Fibroblast of upper back skin (primary cell): ENCODE results near the gene PROP1.
"Not testable (repeated sequence)": the region's sequence is repeated elsewhere in the genome, so short reads cannot be mapped to it uniquely, and the experiment has no call there.

Experiments used
- DNase-seq: peaks from one replicate; pipeline ENCODE4 v3.0.0-alpha.2; 2013

The PROP1 gene

DNA sequence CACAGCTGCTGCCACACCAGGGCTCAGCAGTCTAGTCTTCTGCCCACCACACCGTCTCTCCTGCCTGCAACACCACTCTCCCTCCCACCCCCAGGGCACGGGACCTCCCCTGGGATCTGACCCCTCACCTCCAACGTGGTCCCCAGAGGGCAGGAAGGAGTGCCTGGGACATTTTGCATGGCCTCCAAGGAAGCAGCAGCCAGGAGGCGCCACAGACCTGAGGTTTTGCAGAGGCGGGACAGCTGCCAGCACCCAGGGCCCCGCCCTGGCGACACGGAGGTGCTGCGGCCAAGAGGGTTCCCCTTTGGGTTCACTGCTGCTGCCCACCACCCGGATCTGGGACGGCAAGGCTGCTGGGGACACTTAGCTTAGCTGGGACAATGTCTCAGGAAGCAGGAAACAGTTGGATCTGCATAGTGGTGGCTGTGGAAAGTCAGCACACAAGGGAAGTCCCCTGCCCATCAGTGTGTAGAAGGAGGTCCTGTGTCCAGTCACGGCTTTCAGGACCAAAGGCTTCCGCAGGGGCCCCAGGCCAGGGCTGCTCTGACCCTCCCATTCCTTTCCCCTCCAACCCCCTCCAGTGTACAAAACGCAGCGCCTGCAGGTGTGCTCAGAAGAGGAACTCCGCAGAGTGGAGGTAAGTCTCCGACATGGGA, 13.8 kb downstream of the PROP1 start:
- DNase-seq = no peak

- no peak for DNase-seq
Measured at GRCh38 chr5:177981296-177982071, 14.6 kb downstream of the PROP1 start.

DNA sequence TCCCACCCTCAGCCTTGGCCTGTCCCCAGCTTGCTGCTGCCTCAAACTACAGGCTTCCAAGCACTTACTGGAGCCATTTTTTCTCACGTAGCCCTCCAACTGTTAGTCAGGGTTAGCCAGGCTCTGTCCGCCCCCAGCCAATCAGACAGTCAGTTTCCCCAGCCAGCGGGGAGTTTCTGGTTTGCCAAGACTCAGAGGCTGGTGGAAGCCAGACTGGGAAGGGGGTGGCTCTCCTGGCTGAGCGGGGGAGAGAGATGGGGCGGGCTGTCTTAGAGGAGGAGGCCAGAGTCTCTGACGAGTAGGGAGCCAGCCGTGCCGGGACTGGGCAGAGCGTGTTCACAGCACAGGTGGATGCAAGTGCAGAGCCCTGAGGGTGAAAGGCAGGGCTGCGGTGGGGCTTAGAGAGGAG, 15.3 kb downstream of the PROP1 start:
- no peak for DNase-seq

DNA sequence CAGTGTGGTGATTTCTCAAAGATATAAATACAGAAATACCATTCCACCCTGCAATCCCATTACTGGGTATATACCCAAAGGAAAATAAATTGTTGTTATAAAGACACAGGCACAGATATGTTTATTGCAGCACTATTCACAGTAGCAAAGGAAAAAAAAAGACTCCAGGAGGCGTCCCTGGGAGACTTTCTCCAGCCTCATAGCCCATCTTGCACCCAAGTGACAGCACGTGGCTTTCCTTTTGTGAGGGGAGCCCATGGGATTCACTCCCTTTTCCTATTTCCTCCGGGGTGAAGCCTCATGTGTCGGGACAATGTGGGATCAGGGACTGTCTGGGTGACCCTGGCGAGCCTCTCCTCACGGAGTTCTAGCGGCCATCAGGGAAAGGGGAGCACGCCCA, 18.4 kb downstream of the PROP1 start:
- not testable (repeated sequence) for DNase-seq

GRCh38 chr5:177973066-177973635, 22.9 kb downstream of the PROP1 start:
- peak; percentile 62 for DNase-seq

DNA sequence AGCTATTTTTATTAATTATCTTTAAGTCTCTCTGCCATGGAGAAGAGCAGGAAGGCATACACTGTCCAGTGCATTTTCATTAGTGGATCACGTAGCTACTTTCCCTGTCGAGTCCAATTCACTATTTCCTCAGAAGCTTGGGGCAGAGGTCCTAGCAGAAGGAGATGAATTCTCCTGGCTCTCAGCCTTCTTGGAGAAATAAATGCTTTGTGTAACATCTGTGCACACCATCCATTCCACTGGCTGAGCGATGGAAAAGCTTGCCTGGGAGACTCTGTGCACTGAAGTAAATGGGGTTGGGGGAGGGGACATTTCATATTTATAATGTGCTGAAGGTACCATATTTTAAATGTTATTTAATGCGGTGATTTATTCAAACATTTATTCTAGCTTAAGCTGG, 23.4 kb downstream of the PROP1 start:
- peak; percentile 28 for DNase-seq

DNA sequence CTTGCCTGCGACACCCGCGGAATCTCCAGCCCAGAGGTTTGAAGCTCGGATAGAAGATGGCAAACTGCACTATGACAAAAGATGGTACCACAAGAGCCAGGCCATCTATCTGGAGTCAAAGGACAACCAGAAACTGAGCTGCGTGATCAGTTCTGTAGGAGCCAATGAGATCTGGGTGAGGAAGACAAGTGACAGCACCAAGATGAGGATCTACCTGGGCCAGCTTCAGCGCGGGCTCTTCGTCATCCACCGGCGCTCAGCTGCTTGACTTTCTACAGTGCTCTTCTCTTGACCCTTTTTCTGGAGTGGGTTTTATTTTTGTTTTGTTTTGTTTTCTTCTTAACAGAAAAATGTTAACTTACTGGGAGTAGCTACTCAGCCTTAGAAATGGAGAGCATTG, 24.0 kb downstream of the PROP1 start:
- not testable (repeated sequence) for DNase-seq

DNA sequence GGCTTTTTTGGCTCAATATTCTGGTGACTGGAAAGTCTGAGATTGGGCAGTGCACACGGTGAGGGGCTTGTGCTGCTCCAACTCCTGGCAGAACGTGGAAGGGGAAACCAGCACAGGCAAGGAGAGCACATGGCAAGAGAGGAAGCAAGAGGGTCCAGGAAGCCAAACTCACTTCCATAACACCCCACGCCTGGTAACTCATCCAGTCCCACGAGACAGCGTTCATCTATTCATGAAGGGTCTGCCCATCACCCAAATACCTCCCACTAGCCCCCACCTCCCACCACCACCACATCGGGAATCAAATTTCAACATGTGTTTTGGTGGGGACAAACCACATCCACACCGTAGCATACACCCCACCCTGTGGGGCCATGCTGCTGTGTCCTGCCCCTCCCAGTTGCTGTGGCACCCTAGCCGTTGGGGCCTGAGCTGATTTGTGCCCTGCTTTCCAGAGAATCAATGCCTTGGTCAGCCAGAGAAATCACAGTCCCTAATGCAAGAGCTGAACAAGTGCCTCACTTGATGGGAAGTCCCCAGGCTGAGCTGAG, 27.3 kb downstream of the PROP1 start:
- no peak for DNase-seq

DNA sequence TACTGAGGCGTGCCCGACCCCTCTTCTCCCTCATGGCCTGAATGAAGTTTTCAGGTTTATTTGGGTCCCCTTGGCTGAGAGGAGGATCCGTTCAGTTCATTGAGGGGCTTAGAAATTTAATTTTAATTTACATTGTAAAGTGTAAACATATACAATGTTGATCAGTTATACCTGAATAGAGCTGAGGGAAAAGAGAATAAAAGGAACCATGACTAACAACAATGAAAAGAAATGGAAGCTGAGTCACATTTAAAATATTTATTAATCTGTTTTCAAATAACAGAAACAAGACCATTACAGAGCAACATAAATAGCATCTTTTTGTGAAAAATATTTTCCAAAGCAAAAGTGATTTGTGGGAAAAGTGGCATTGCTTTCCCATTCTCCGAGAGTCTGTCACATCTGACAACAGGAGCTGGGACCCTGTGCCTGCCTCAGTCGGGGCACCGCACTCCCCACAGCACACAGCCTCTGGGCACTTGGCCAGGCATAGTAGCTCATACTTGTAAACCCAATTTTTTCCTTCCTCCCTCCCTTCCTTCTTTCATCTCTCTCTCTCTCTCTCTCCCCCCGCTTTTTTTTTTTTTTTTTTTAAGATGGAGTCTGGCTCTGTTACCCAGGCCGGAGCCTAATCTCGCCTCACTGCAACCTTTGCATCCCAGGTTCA, 28.7 kb downstream of the PROP1 start:
- DNase-seq = no peak

- DNase-seq = no peak
Measured at GRCh38 chr5:177966839-177967166, 29.2 kb downstream of the PROP1 start.

GRCh38 chr5:177966009-177966838, 29.8 kb downstream of the PROP1 start:
- DNase-seq = no peak

GRCh38 chr5:177964471-177964870, 31.6 kb downstream of the PROP1 start:
- no peak for DNase-seq

DNA sequence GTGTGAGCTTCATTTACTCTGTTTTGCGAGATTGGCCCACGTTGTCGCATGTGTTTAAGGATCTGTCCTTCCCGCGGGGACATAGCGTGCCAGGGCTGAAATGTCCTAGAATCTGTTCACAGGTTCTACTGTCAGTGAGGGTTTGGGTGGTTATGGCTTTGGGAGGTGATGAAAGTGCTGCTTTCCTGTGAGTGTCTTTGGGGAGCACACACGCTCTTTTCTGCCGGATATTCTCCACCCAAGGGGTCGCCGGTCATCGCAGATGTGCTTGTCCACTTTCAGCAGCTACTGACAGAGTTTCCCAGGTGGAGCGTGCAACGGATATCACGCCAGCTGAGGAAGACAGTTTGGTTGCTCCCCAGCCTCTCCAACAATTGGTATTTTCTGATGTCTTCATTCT, 32.1 kb downstream of the PROP1 start:
- no peak for DNase-seq

GRCh38 chr5:177959315-177959714, 36.7 kb downstream of the PROP1 start:
- DNase-seq = no peak

DNA sequence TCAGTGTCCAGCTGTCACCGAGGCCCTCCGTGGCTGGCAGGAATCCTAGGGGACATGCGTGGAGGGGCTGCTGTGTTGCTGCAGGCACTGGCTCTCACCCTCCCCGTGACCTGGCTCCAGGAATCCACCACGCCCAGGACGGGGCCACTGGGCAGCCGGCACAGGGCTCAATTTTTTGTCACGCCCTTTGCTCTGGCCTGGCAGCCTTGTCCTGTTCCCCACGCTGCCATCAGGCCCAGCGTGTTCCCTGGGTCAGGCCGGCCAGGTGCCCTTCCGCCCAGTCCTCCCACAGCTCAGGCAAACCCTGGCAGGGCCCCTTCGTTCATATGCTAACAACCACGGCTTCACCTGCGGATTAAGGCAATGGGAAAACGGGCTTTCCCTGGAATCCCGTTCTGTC, 37.3 kb downstream of the PROP1 start:
- no peak for DNase-seq

- no peak for DNase-seq
Measured at GRCh38 chr5:177957241-177957640, 38.8 kb downstream of the PROP1 start.

DNA sequence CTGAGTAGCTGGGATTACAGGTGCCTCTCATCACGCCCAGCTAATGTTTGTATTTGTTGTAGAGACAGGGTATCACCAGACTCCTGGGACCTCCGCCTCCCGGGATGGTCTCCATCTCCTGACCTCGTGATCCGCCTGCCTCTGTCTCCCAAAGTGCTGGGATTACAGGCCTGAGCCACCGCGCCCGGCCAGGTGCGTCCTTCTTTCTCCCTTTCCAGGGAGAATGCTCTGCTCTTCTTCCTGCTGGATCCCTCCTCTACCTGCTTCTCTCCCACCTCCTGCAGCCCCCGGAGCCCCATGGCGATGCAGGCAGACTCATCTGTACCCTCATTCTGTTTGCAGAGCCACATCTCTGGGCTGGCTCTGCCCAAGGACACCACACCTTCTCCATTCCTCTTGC, 42.9 kb downstream of the PROP1 start:
- not testable (repeated sequence) for DNase-seq

DNA sequence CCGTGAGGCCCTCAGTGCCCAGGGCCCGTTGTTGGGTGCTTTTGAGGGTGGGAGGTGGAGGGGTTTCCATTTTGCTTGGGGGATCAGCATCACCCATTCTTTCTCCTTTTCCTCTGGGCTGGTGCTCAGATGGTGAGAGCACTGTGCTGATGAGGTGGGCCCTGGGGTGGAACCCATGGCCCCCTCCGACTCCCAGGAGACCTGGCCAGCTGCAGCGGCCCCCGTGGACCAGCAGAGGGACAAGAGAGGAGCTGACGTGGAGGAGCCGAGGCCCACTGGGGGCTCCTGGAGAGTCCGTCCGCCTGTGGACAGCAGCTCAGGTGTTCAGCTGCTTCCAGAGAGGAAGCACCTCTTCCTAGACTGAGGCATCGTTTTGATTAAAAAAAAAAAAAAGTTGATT, 46.4 kb downstream of the PROP1 start:
- not testable (repeated sequence) for DNase-seq

GRCh38 chr5:177949065-177949464, 47.0 kb downstream of the PROP1 start:
- DNase-seq = not testable (repeated sequence)

DNA sequence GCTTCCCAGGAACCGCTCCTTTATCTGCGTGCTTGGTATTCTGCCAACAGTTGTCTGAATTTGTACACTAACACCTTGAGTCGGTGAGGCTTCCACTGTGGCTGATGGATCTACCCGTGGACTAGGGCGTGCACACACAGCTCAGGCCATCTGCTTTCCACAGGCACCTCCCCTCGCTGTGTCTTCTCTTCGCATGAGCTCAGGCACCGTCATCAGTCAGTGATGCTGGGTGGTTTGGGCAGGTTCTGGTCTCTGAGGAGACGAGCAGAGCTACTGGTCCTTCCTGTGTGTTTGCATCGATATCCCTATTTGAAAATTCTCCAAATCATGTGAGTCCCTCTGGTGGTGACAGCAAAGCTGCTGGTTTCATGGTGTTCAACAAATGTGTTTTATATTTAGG, 48.1 kb downstream of the PROP1 start:
- DNase-seq = peak; percentile 32

DNA sequence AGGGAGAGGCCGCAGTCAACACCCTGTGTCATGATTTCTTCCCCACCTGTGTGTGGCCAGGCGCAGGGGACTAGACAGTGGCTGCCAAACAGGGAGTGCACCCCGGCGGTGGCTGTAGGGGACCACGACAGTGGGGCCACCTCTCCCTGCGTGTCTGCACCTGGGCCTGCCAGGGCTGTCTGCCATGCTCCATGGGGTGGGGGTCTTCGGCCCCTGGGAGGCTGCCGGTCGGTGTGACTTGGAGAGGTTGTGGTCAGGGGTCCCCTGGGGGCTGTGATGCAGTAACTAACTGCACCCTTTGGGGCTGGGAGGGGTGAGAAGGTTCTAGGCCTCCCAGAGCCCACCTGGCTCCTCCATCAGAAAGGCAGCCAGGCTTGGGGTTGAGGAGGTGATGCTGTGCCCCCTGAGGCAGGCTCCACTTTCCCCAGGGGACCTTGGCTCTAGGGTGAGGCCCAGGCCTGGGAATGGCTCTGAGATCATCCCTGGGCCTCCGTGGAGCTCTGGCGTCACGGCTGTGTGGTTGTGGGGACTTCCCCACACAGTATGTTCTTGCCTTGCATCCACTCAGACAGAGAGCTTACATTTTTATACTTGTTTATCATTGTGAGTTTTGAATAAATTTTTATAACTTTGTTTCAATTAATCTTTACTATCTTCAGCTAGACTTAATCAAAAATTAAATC, 50.3 kb downstream of the PROP1 start:
- DNase-seq = not testable (repeated sequence)

- not testable (repeated sequence) for DNase-seq
Measured at GRCh38 chr5:177945145-177945544, 50.9 kb downstream of the PROP1 start.
